ENCODE measurements around the gene PRUNE1. TPM values are rescaled to one million over a fixed set of nuclear protein-coding genes. Genes with fewer than 3 reads are reported as not detected.

Gene PRUNE1
- polyA plus RNA-seq, 5 donors: 33.2 to 44.5 (median 40.8) TPM

- peak in 1 of 2 donors; percentile 37 for DNase-seq
Observed at GRCh38 chr1:150976879-150977694, 31.2 kb upstream of the PRUNE1 start.

GRCh38 chr1:150979092-150980056 lies 28.9 kb upstream of the PRUNE1 start:
- peak; percentile 78 to 89 for DNase-seq

GRCh38 chr1:150981177-150981804 lies 27.0 kb upstream of the PRUNE1 start:
- no peak for DNase-seq

- no peak for DNase-seq
Observed at GRCh38 chr1:150981805-150982712, 26.2 kb upstream of the PRUNE1 start, which contains the start of gene ANXA9. Gene ANXA9, plus strand, starts transcription at chr1:150982292. Its CDS starts 814 bp downstream, at chr1:150983106.

- DNase-seq: no peak
Observed at GRCh38 chr1:150985179-150985825, 22.9 kb upstream of the PRUNE1 start.

- no peak for DNase-seq
Observed at GRCh38 chr1:150987924-150988323, 20.3 kb upstream of the PRUNE1 start.

GRCh38 chr1:150992626-150993025 lies 15.6 kb upstream of the PRUNE1 start:
- DNase-seq: no peak

- no peak for DNase-seq
Observed at GRCh38 chr1:150994248-150994647, 14.0 kb upstream of the PRUNE1 start.

GRCh38 chr1:150995460-150995859 lies 12.8 kb upstream of the PRUNE1 start:
- DNase-seq: no peak

GRCh38 chr1:150995896-150996295 lies 12.4 kb upstream of the PRUNE1 start:
- no peak for DNase-seq

GRCh38 chr1:150997126-150997872 lies 10.9 kb upstream of the PRUNE1 start:
- no peak for DNase-seq

- DNase-seq: no peak
Observed at GRCh38 chr1:150997949-150998348, 10.3 kb upstream of the PRUNE1 start.

- DNase-seq: no peak
Observed at GRCh38 chr1:150999051-150999674, 9.1 kb upstream of the PRUNE1 start.

GRCh38 chr1:150999926-151000325 lies 8.3 kb upstream of the PRUNE1 start:
- no peak for DNase-seq

GRCh38 chr1:151000408-151000807 lies 7.8 kb upstream of the PRUNE1 start:
- no peak for DNase-seq

GRCh38 chr1:151001602-151002001 lies 6.6 kb upstream of the PRUNE1 start:
- no peak for DNase-seq

- no peak for DNase-seq
Observed at GRCh38 chr1:151002051-151002450, 6.2 kb upstream of the PRUNE1 start.

- DNase-seq: no peak
Observed at GRCh38 chr1:151002611-151003010, 5.6 kb upstream of the PRUNE1 start.

GRCh38 chr1:151003180-151003579 lies 5.1 kb upstream of the PRUNE1 start:
- DNase-seq: no peak

All from right lung (tissue), 5 donors.